Measurements from ENCODE around the gene CTAGE1.
"Not testable (repeated sequence)": the region's sequence is repeated elsewhere in the genome, so short reads cannot be mapped to it uniquely, and the experiment has no call there.

CTAGE1 gene

GRCh38 chr18:22433956-22434355 lies 16.2 kb upstream of the CTAGE1 start:
- no peak for DNase-seq

DNA sequence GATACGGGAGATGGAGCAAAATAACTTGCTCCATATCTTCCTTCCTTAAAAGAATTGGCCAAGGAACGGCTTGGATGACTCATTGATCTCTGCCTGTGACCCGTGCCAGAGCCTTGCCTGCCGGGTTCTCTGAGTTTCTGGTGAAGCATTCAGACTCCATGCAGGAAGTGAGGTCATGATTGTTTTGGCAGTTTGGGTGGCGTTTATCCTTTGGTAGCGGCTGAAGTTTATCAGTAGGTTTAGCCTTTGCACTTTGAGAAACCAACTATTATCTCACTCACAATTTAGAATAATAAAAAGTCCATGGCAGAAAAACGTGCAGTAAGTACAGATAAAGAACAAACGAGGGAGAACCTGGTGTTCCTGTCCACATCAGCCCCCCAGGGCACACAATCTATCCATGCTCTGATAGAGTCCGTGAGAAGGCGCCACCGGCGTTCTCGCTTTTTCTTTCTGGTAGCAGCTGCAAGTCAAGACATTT lies 15.0 kb upstream of the CTAGE1 start:
- DNase-seq: no peak

GRCh38 chr18:22429564-22429963 lies 11.8 kb upstream of the CTAGE1 start:
- DNase-seq: peak in 1 of 2 donors; percentile 6

DNA sequence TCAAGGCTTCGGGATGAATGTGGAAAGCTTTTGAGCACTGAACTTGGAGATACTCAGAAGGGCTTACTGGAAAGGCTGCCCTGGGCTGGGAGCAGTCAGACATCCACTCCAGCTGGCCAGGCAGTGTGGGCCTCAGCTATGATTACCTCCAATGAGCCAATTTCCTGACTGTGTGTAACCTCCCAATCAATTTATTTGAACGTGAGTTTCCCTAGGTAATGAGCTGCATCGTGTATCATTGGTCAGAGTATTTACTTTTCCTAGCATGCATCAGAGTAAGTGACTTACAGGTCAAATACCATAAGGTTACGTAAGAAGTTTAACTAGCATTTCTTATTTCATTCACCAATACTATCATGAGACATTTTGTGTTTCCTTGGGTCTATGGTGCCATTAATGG lies 11.0 kb upstream of the CTAGE1 start:
- no peak for DNase-seq

GRCh38 chr18:22427822-22428549 lies 10.3 kb upstream of the CTAGE1 start:
- DNase-seq: no peak

DNA sequence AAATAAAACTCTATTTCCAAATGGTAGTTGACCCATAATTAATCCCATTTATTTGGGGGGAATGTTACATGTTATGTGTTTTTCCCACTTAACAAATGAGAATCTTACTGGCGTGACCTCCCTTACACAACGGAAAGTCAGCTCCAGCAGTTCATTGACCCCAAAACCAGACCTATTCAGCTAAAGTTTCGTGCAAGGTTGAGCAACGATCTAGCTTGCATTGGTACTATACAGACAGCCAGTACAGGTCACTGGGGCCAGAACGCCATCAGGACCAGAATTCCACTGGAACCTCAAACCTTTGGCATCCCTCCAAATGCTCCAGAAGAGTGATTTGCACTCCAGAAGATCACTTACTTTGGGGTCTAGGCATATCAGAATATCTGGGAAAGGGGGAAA lies 6.8 kb upstream of the CTAGE1 start:
- no peak for DNase-seq

- DNase-seq: no peak
Observed at GRCh38 chr18:22423878-22424564, 6.3 kb upstream of the CTAGE1 start.

GRCh38 chr18:22422909-22423548 lies 5.3 kb upstream of the CTAGE1 start:
- DNase-seq: no peak

- DNase-seq: no peak
Observed at GRCh38 chr18:22420652-22421051, 2.9 kb upstream of the CTAGE1 start.

- DNase-seq: no peak
Observed at GRCh38 chr18:22412176-22412911, 5.4 kb downstream of the CTAGE1 start.

- no peak for DNase-seq
Observed at GRCh38 chr18:22411446-22411845, 6.3 kb downstream of the CTAGE1 start.

DNA sequence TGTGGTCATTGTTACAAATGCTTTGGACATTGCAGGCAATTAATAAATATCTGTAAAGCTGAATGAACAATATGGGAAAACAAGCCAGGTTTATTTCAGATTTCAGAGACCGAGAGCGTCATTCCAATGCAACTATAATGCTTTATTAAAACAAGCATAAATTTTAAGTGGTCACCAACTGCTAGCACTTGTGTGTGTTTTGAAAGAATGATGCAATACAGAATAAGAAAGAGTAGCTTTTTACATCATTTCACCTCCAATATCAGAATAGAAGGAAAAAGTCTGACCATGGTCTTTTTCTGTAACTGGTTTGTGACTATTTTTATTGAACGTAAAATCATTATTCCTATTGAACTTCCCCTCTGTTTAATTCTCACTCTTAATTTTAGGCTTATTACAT lies 7.6 kb downstream of the CTAGE1 start:
- no peak for DNase-seq

- DNase-seq: no peak
Observed at GRCh38 chr18:22409445-22409844, 8.3 kb downstream of the CTAGE1 start.

GRCh38 chr18:22408059-22408458 lies 9.7 kb downstream of the CTAGE1 start:
- peak in 1 of 2 donors; percentile 26 for DNase-seq

DNA sequence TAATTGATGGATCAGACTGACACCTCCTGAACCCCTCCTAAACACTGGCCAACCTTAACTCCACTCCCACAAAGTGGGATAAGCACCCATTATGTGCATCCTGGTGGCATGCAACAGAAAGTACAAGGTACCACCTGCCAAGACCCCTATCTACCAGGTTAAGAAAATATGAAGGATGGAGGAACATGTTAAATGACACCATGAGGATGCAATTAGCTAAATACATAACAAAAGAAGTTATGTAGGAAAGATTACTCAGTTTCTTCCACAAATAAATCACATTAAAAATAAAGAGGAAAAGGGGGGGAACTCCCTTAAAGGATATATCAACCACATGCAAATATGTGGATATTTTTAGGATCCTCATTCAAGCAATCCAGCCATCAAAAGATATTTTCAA lies 12.6 kb downstream of the CTAGE1 start:
- no peak for DNase-seq

DNA sequence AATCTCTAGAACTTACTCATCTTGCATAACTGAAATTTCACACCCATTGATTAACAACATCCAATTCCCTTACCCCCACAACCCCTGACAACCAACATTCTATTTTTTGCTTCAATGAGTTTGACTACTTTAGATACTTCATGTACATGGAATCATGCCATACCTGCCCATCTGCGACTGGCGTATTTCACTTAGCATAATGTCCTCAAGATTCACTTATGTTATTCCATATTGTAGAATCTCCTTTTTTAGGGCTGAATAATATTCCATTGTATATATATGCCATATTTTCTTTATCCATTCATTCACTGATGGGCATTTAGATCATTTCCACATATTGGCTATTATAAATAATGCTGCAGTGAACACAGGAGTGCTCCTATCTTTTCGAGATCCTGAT lies 13.8 kb downstream of the CTAGE1 start:
- no peak for DNase-seq

DNA sequence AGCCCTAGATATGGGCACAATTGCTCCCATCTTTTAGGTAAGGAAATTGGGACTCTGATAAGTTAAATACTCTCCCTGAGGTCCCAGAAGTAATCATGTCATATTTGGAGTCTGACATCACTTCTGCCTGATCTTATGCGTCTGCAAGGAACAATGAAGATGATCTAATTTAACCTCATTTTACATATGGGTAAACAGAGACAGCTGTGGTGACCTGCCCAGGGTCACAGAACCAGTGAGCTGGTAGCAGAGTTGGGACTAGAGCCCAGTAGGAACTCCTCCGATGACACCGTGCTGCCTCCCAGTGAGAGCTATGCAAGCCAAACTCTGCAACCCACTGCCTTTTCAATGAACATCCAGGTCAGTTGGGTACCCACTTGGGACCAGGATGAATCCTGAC lies 17.8 kb downstream of the CTAGE1 start:
- no peak for DNase-seq

DNA sequence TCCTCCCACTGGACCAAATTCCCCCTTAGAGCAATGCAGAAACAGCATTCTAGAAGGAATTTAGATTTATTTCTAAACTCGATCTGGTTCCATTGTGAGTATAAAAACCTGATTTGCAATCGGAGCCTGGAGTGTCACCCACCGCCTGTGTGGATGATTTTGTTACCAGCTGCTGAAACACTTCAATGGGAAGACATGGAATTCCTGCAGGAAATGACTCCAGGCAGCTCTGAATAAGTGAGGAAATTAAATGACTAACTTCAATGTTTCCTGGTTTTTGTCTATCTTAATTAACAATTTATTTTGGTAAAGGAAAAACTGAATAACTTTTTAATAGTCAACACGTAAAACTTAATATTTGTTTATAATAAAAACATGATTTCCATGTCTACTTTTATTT lies 19.3 kb downstream of the CTAGE1 start:
- DNase-seq: no peak

- no peak for DNase-seq
Observed at GRCh38 chr18:22394428-22394827, 23.3 kb downstream of the CTAGE1 start.

- not testable (repeated sequence) for DNase-seq
Observed at GRCh38 chr18:22393164-22393563, 24.6 kb downstream of the CTAGE1 start.

DNA sequence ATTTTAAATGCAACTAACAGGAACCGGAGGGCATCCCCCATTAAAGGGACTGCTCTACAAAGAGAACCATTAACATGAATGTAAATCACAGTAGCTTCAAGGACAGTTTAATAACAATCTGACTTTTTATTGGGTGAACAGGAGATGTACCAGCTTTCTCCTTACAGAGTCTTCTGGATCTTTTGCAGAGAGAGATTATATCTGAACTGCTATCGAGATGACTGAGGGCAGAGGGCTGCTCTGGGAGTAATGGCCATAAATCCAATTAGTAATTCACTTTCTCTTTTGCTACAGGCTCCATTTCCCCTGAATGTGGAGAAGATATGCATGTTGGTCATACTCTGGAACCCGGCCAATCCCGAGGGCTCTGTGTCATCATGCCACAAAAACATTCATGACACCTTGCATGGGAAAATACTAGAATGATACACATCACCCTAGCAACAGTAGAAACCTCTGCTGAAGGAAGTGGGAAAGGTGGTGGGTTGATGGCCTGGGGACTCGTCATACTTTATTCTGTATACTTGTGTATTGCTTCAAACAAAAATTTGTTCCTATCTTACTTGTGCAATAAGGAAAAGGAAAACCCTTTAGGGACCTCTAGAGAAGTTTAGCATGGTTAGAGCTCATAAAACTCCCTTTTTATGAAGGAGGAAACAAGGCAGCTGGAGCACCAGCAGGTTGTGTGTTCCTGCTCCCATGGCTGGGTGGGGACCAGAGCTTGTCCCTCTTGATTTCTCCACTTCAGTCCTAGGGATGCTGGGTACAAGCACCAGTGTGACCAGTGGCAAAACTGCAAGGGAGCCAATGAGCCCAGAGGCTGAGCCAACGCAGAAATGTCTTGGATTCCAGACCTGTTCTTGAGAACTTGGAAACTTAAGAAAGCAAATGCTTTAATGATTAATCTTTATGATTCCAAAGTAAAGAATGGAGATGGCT lies 26.0 kb downstream of the CTAGE1 start:
- DNase-seq: peak; percentile 62 to 66

GRCh38 chr18:22387787-22388186 lies 29.9 kb downstream of the CTAGE1 start:
- no peak for DNase-seq
